HG03460 (cell line): ENCODE results near the gene SH2B3.
"Not testable (repeated sequence)": the region's sequence is repeated elsewhere in the genome, so short reads cannot be mapped to it uniquely, and the experiment has no call there.

Source experiments
- ATAC-seq: cut with Tn5 transposase; IDR thresholded peaks from one replicate; pipeline ENCODE4 v1.9.1; 2021; ENCODE audit not compliant: unreplicated experiment

The SH2B3 gene

GRCh38 chr12:111405859-111406473 is at the start of gene SH2B3:
SH2B3 (plus strand) TSS chr12:111405923; CDS start chr12:111418146, 12,223 bp downstream.
- peak; percentile 1 for ATAC-seq

DNA sequence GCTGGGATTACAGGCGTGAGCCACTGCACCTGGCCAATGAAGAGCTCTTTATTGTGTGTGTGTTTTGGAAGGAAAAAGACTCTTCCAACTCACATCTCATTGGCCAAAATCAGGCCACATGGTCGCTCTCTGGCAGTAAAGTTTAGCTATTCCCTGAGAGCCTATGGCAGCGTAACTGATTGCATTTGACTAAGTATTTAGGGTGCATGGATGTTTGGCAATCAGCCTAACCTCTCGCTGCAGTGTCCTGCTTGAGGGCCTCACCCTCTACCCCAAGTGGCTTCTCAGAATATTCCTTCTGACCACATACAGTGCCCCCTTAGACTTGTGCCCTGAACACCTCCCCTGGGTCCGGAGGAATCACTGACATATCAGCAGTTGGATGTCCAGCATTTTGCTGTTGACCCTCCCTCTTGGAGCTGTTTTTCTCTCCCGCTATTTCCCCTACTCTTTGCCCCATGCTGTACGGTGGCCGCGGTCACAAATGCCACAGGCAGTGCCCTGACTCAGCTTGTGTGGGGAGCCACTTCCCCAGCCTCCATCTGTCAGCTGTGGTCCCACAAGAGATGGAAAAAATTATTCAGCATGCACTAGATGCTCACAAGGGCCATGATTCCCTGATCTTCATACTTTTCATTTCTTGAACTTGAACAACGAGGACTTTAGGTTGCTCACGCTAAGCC is 46.4 kb upstream of the SH2B3 start:
- ATAC-seq, result no peak

- ATAC-seq, result no peak
Measured at GRCh38 chr12:111359914-111360276, 45.8 kb upstream of the SH2B3 start.

- no peak for ATAC-seq
Measured at GRCh38 chr12:111360325-111360930, 45.3 kb upstream of the SH2B3 start.

DNA sequence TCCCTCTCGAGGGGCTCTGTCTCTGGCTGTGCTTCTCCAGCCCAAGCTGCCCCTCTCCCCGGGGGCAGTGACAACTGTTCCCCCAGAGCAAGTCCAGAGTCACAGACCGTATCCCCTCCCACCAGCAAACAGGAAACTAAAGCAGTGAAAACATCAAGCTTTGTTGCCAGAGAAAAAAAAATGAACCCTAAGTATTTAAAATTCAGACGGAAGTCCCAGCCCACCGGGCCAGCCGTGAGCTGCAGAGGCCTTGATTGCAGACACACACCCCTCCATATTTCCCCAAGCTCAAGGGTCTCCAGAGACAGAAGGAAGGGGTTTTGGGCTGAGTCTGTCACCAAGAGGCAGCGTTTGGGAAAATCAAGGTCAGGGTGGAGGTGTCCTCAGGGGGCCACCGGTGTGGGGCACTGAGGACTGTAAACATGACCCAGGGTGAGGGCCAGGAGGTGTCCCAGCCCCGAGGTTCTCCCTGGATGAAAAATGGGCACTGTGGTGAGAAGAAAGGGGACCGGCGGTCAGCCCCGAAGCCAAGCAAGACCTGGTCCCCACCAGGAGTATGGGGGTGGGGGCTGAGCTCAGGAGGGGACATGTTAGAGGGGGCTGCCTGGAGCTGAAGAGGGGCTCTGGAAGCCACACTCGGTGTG is 44.5 kb upstream of the SH2B3 start:
- no peak for ATAC-seq

- ATAC-seq, result no peak
Measured at GRCh38 chr12:111361717-111362576, 43.8 kb upstream of the SH2B3 start.

- no peak for ATAC-seq
Measured at GRCh38 chr12:111362687-111363475, 42.8 kb upstream of the SH2B3 start.

DNA sequence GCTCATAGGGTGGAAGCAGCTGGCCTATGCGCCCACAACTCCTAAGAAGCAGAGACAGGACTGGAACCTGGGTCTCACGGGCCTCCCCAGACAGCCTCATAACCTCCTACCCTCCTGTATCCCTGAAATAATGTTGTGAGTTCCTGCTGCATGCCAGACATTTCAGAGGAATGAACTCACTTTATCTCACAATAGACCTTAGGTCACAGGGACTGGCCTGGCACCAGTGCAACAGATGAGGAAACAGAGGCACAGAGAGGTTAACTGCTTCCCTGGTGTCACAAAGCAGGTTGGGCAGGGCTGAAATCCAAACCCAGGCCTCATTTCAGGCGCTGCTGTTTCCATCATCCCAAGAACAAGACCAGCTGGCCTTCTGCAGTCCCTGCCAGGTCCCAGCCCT is 42.1 kb upstream of the SH2B3 start:
- no peak for ATAC-seq

- ATAC-seq, result no peak
Measured at GRCh38 chr12:111366075-111366474, 39.6 kb upstream of the SH2B3 start.

GRCh38 chr12:111366583-111366982 is 39.1 kb upstream of the SH2B3 start:
- ATAC-seq, result no peak

GRCh38 chr12:111367661-111368221 is 38.0 kb upstream of the SH2B3 start:
- ATAC-seq, result no peak

GRCh38 chr12:111368291-111368787 is 37.4 kb upstream of the SH2B3 start:
- ATAC-seq, result no peak

DNA sequence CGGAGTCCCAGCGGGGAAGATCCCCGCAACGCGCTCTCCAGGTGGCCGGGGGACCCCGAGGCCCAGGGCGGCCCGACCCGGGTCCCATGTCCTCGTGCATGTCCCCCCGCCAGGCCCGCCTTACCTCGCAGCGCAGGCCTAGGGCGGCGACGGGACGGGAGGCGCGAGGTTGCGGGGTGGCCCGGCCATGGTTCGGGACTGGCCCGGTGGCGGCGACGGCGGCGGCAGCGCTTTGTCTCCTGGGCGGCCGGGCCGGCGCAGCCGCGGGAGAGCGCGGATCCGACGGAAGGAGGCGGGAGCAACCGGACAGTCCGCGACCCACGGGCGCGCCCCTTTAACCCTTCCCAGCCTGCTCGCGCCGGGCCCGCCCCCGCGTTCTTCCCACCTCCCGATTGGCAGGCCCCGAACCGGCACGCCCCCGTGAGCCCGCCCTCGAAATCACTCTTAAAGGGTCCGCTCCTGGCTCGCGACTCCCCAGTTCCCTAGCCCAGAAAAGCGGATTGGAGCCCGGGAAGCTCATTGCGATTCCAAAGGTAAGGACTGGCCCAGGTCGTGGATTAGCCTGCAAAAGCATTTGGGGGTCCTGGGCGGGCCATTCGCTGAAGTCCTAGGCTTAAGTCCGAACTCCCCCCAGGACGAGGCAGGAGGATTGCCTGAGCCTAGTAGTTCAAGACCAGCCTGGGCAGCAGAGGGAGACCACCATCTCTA is 36.8 kb upstream of the SH2B3 start, which contains the start of gene PHETA1:
Gene PHETA1, minus strand, starts transcription at position 308 of the 708 bp plus-strand sequence. CDS start 5,668 bp downstream, outside the sequence.
- ATAC-seq, result peak; percentile 94

GRCh38 chr12:111369496-111370220 is 36.1 kb upstream of the SH2B3 start:
- ATAC-seq, result no peak

- not testable (repeated sequence) for ATAC-seq
Measured at GRCh38 chr12:111373231-111373630, 32.5 kb upstream of the SH2B3 start.

- no peak for ATAC-seq
Measured at GRCh38 chr12:111377440-111377839, 28.3 kb upstream of the SH2B3 start.

GRCh38 chr12:111379942-111380554 is 25.7 kb upstream of the SH2B3 start:
- no peak for ATAC-seq

DNA sequence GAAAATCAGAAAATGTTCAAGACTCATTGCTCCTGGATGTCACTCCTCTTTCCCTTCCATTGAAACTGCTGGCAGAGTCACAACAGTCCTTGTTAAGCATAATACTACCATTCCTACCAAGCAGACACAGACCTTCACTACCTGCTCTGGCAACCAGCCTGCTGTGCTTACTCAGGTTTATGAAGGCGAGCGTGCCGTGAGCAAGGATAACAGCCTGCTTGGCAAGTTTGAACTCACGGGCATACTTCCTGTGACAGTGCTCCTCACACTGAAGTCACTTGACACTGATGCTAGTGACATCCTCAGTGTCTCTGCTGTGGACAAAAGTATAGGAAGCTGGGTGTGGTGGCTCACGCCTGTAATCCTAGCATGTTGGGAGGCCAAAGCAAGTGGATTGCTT is 21.1 kb upstream of the SH2B3 start:
- ATAC-seq, result no peak
